Esophagus (tissue), 2 donors: Measurements from ENCODE around the gene IL1RAPL1. TPM values are rescaled to one million over a fixed set of nuclear protein-coding genes. Genes with fewer than 3 reads are reported as not detected.

Experiments used
- H3K27ac ChIP-seq, 2 donors: one replicate each; pipeline ENCODE4 v1.5.1; 2013; ENCODE audit warnings: low read depth in 2 of 2, mild to moderate bottlenecking in 2 of 2, inconsistent platforms in 1 of 2, low read length in 1 of 2, moderate library complexity in 1 of 2
- H3K27me3 ChIP-seq, 2 donors: one replicate each; pipeline ENCODE4 v1.6.1; 2013; ENCODE audit warnings: low read length in 2 of 2, control low read depth in 1 of 2, mild to moderate bottlenecking in 1 of 2; ENCODE audit not compliant: insufficient read depth in 2 of 2, control insufficient read depth in 1 of 2
- H3K36me3 ChIP-seq, 2 donors: one replicate each; pipeline ENCODE4 v1.6.1; 2013; ENCODE audit warnings: low read length in 1 of 2; ENCODE audit not compliant: control insufficient read depth in 2 of 2, insufficient read depth in 2 of 2
- H3K4me1 ChIP-seq, 2 donors: one replicate each; pipeline ENCODE4 v1.6.1; 2013; ENCODE audit warnings: low read length in 1 of 2; ENCODE audit not compliant: control insufficient read depth in 2 of 2, insufficient read depth in 2 of 2
- H3K4me3 ChIP-seq, 2 donors: one replicate each; pipeline ENCODE4 v1.5.1; 2013; ENCODE audit warnings: low read length in 2 of 2, mild to moderate bottlenecking in 2 of 2, low read depth in 1 of 2, moderate library complexity in 1 of 2
- H3K9me3 ChIP-seq, 2 donors: one replicate each; pipeline ENCODE4 v1.6.1; 2013; ENCODE audit warnings: mild to moderate bottlenecking in 2 of 2, low read depth in 1 of 2, low read length in 1 of 2, moderate library complexity in 1 of 2; ENCODE audit not compliant: control insufficient read depth in 2 of 2, insufficient read depth in 1 of 2
- WGBS, 2 donors: extraction: QIAGEN DNeasy Blood & Tissue Kit; methylation state at CpG; one replicate each; pipeline ENCODE4 v1.1.7; 2013; 5-methylcytosine and 5-hydroxymethylcytosine counted together
- polyA plus RNA-seq, 2 donors: library from polyadenylated mRNA; stranded (reverse); fragments of 200-250 nt; gene quantifications; one replicate each; pipeline ENCODE4 v1.2.3, GENCODE V29; 2013
- donor health status: healthy with polysubstance abuse.
- donor health status: Bipolar disorder and iron deficiency.

Gene IL1RAPL1
- polyA plus RNA-seq, 2 donors: 0.02 to 0.04 TPM

GRCh38 chrX:29941287-29941686 is 1354.0 kb downstream of the IL1RAPL1 start:
- WGBS, 2 donors: 19 to 37% methylated on average over 1 of the region's 1 CpG
- Histone ChIP-seq H3K36me3 (no peaks in the 10 kb centered on the region), H3K4me1 (no peaks in the 10 kb centered on the region), H3K27ac (no peak overlapping the region), H3K9me3 (no peaks in the 10 kb centered on the region), H3K4me3 (no peak overlapping the region), H3K27me3 (no peaks in the 10 kb centered on the region)

- Histone ChIP-seq H3K4me1 (no peaks in the 10 kb centered on the region), H3K27me3 (no peaks in the 10 kb centered on the region), H3K9me3 (no peaks in the 10 kb centered on the region), H3K4me3 (no peak overlapping the region), H3K27ac (no peak overlapping the region), H3K36me3 (no peaks in the 10 kb centered on the region)
- 51 to 76% methylated on average over 3 of the region's 3 CpGs for WGBS, 2 donors
Measured at GRCh38 chrX:29947225-29947624, 1360.0 kb downstream of the IL1RAPL1 start.

- WGBS, 2 donors: 11 to 21% methylated on average over 1 of the region's 1 CpG
- no peak overlapping the region for H3K27ac ChIP-seq
- no peaks in the 10 kb centered on the region for H3K9me3 ChIP-seq
Measured at GRCh38 chrX:29948653-29949052, 1361.4 kb downstream of the IL1RAPL1 start.

GRCh38 chrX:29952016-29952415 is 1364.8 kb downstream of the IL1RAPL1 start:
- 75 to 91% methylated on average over 3 of the region's 3 CpGs for WGBS, 2 donors
- H3K36me3 ChIP-seq: no peaks in the 10 kb centered on the region
- H3K9me3 ChIP-seq: no peaks in the 10 kb centered on the region
- H3K4me1 ChIP-seq: no peaks in the 10 kb centered on the region
- H3K27ac ChIP-seq: no peak overlapping the region
- H3K27me3 ChIP-seq: no peaks in the 10 kb centered on the region
- H3K4me3 ChIP-seq: no peak overlapping the region

More at GRCh38 chrX:29948653-29949052, 1361.4 kb downstream of the IL1RAPL1 start:
- Histone ChIP-seq H3K36me3 (no peaks in the 10 kb centered on the region), H3K4me1 (no peaks in the 10 kb centered on the region), H3K4me3 (no peak overlapping the region), H3K27me3 (no peaks in the 10 kb centered on the region)

GRCh38 chrX:29962061-29962460 is 1374.8 kb downstream of the IL1RAPL1 start:
- Histone ChIP-seq H3K27me3 (no peaks in the 10 kb centered on the region), H3K27ac (no peak overlapping the region), H3K4me1 (no peaks in the 10 kb centered on the region), H3K36me3 (no peaks in the 10 kb centered on the region), H3K4me3 (no peak overlapping the region), H3K9me3 (no peaks in the 10 kb centered on the region)
- 55 to 69% methylated on average over 2 of the region's 2 CpGs for WGBS, 2 donors

GRCh38 chrX:29965634-29966033 is 1378.4 kb downstream of the IL1RAPL1 start:
- no peaks in the 10 kb centered on the region for H3K36me3 ChIP-seq
- WGBS, 2 donors: 62 to 76% methylated on average over 1 of the region's 1 CpG
- H3K9me3 ChIP-seq: no peaks in the 10 kb centered on the region

GRCh38 chrX:29992083-29992482 is 1404.8 kb downstream of the IL1RAPL1 start:
- Histone ChIP-seq H3K27ac (no peak overlapping the region), H3K9me3 (peaks cover 0 to 10% of the 10 kb centered on the region in 2 donors), H3K4me1 (no peaks in the 10 kb centered on the region), H3K36me3 (no peaks in the 10 kb centered on the region), H3K4me3 (no peak overlapping the region), H3K27me3 (no peaks in the 10 kb centered on the region)
- 81 to 92% methylated on average over 3 of the region's 3 CpGs for WGBS, 2 donors

More at GRCh38 chrX:29965634-29966033, 1378.4 kb downstream of the IL1RAPL1 start:
- no peak overlapping the region for H3K27ac ChIP-seq
- no peak overlapping the region for H3K4me3 ChIP-seq
- H3K4me1 ChIP-seq: no peaks in the 10 kb centered on the region
- H3K27me3 ChIP-seq: no peaks in the 10 kb centered on the region

- no peak overlapping the region for H3K27ac ChIP-seq
- H3K36me3 ChIP-seq: no peaks in the 10 kb centered on the region
- H3K4me1 ChIP-seq: no peaks in the 10 kb centered on the region
- peaks cover 0 to 4% of the 10 kb centered on the region in 2 donors for H3K9me3 ChIP-seq
- no peak overlapping the region for H3K4me3 ChIP-seq
- H3K27me3 ChIP-seq: no peaks in the 10 kb centered on the region
- WGBS, 2 donors: 42 to 52% methylated on average over 1 of the region's 1 CpG
Measured at GRCh38 chrX:30005813-30006212, 1418.6 kb downstream of the IL1RAPL1 start.
